ENCODE data around the gene GFRA1. TPM values are rescaled to one million over a fixed set of nuclear protein-coding genes. Genes with fewer than 3 reads are reported as not detected.

The GFRA1 gene
- total RNA-seq, 2 experiments from 2014 or later, result not detected

DNA sequence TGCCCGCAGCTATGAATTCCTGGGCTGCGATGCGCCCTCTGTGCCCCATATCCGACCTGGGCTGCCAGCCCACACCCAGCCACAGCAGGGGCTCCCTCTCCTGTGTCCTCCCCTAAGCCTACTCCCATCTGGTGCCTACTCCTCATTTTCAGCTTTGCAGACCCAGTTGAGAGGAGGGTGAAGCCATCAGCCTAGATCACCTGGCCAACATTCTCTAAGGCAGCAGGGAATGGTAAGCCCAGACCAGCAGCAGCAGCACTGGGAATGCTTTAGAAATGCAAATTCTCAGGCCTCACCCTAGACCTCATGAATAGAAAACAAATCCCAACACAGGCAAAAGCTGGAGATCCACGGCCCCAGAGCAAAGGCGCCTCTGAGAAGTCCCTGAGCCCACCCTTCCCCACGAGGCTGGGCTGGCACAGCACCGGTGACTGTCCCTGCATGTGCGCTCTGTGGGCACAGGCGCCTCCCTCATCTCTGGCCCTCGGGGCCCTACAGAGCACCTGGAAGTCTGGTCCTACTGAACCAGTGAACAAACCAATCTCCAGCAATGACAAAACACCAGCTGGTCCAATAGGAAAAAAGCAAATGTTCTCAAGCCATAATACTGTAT, 161.4 kb downstream of the GFRA1 start:
- POLR2A ChIA-PET, result no interaction called here
- CTCF ChIA-PET, result no interaction called here

DNA sequence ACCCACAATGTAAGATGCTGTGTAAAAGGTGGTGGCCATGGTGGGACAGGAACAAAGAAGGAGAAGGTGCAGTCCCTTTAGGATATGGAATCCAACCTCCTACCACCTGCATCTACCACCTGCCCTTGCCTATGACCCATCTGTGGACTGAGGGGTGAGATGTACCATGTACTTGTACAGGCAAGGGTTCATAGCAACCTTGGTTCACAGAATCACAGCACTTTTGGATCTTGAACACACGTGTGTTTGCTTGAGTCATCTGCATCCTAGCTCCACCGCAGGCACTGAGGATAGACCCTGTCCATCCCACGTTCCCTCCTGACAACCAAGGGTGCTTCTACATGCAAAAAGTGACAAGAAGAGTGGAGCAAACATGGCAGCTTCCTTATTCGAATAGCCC, 162.3 kb downstream of the GFRA1 start:
- POLR2A ChIA-PET, result no interaction called here
- CTCF ChIA-PET, result no interaction called here

DNA sequence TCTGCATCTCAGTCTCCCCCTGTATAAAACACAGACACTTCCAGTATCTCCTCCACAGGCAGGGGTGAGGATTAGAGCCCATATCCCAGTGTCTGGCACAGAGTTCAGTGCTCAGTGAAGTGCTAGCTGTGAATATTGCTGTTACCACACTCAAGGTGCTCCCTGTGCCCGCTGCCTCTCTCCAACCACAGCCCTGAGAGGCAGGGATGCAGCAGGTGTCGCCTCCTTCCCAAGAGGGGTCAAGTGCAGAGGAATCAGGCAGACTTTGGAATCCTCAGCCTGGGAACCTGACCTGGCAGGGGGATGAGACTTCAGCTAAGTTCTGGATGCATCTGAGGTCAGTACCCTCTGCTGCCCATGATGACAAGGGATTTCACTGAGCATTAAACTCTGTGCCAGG, 163.1 kb downstream of the GFRA1 start:
- POLR2A ChIA-PET, result no interaction called here
- CTCF ChIA-PET, result no interaction called here

DNA sequence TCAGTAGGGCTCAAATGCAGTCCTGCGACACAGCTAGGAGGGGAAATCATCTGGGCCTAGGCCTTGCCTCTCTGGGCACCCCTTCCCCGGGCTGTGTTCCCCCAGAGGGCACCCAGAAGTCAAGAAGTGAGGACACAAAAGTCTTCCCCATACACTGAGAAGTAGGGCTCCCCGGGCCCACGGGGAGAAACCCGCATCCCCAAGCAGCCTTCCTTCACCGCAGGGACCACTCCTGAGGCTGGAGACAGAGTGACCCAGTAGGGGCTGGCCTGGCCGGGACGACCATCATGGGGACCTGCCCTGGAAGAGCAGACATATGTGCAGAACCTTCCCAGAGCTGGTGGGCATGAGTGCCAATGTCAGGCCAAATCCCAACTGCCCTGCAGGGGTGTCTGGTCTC, 163.5 kb downstream of the GFRA1 start:
- CTCF ChIA-PET, result no interaction called here
- POLR2A ChIA-PET, result no interaction called here

DNA sequence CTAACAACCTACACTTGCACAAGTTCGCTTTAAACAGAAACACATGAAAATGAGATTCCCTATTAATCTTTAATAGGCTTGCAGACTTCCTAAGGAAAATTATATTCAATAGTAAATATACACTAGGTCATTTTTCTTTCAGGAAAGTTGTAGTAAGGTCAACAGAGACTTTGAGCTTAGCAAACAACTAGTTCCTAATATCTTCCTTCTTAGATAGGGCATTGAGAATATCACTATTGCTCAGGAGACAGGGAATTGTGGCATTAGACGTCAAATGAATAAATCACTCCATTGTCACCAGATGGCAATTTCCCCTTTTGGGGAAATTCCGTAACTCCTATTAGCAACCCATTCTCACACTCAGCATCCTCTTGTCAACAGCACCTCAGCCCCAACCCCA, 164.9 kb downstream of the GFRA1 start:
- CTCF ChIA-PET, result no interaction called here
- POLR2A ChIA-PET, result no interaction called here

DNA sequence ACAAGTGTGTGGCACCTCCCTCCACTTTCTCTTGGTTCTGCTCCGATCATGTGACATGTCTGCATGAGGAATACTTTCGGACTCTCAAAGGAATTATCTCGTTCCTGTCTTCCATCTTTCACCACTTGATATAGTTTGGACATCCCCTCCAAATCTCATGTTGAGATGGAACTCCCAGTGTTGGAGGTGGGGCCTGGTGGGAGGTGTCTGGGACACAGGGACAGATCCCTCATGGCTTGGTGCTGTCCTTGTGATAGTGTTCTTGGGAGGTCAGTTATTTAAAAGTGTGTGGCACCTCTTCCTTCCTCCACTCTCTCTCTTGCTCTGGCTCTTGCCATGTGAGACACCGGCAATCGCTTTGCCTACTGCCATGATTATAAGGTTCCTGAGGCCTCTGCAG, 166.4 kb downstream of the GFRA1 start:
- ChIA-PET CTCF (no interaction called here), POLR2A (no interaction called here)

DNA sequence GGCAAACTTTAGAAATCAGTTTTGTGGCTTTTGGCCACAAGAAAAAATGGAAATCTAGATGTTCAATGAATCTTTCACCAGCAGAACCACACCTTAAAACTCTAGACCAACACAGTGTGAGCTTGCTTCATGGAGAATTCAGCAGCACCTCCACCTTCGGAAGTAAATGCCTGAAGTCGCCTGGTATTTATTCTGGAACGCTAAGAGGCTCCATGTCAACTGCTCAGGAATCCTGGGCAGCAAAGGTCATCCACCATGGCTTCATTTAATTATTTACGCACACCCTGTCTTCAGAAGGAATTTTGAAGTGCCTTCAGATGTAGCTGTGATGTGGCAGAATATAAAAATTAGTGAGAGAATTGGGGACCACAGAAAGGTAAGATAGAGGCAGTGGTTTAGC, 167.7 kb downstream of the GFRA1 start:
- POLR2A ChIA-PET, result no interaction called here
- CTCF ChIA-PET, result no interaction called here

DNA sequence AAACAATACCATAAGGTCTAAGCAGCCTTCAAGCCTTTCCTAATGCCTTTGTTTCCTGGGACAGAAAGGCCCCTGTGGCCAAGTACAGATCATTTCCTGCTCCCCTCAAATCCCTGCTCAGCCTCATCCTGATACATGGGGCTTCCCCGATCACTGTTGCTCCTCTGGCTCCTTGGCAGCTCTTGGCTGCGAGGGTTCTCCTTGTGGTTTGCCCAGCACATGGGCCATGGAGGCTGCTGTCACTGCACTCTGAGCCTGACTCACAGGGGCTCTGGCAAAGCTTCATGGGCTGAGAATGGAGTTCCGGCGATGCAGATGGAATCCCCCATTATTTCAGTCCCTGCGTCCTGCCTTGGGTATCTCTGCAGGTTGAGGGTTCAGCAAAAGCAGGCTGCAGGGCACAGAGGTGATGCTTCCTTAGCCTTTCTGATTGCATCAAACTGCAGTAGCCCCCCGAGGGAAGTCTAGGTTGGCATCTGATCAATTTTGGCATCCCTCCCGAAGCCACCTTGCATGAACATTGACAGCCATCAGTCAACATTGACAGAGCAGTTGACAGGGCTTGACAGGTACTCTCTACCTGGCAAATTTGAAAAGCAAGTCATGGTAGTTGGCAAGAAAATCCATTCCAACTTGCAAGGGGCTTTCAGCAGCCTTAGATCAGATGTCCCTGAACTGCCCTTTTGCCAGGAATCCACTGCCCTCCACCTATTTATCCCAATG, 168.6 kb downstream of the GFRA1 start:
- POLR2A ChIA-PET, result no interaction called here

DNA sequence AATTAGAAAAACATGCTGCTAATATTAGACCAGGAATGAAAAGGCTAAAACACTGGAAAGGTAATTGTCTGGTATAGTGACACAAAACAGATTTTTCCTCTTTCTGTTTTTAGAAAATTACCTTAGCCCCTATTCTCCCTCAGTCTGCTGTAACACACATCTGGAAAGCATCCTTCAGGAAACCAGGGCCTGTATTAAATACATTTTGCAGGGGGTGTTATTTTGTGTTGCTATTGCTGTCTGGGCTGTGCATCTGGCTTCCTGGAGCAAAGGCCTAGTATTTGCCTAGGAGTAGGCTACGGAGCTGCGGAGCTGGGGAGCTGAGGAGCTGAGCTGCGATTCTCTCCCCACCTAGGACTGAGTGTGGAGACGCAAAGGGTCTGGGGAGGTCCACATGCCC, 169.3 kb downstream of the GFRA1 start:
- ChIA-PET POLR2A (no interaction called here), CTCF (no interaction called here)

More for the DNA sequence above, 168.6 kb downstream of the GFRA1 start:
- CTCF ChIA-PET, result no interaction called here

DNA sequence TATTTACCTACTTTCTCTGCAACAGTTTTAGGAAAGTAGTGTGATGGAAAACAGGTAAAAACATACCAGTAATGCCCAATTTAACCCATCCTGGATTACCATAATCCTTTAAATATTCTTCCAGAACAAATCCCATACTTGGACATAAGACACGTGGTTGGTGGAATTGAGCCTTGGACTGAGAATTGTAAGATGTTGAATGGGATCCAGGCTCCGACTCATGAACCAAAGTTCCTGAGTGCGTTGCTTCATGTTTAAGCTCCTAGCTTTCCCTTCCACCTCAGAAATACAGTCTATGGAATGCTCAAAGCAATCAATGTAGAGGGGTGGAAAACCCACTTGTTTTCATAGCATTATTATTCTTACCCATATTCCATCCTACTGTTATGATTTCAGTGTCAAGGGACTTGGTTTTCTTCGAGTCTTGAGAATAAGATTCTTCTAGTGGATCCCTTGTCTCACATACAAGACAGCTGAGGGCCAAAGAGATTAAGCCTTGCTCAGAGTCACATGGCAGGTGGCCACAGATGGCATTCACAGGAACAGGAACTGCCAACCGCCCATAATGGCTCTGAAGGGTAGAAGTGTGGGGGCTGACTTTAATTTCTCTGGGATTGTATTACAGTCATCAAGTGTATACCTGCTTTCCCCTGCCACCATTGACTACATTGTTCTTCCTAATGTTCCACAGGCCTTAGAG, 171.2 kb downstream of the GFRA1 start:
- ChIA-PET CTCF (no interaction called here), POLR2A (no interaction called here)

DNA sequence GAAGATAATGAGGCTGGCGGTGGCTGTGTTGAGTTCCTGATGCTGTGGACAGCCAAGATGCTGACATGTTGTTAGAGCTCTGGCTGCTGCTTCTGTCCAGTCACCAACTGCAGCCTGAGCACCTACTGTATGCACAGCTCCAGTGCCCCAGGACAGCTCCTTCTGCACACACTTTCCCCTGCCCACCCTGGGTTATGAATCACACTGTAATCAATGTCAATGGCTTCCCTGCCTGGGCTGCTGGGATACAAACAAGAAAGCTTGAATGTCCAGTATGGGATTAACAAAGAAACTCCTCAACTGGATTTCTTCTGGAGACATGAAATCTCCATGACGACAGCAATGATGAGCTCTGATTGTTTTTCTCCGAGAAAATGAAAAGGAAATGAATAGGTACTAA, 172.0 kb downstream of the GFRA1 start:
- POLR2A ChIA-PET, result no interaction called here
- CTCF ChIA-PET, result no interaction called here

DNA sequence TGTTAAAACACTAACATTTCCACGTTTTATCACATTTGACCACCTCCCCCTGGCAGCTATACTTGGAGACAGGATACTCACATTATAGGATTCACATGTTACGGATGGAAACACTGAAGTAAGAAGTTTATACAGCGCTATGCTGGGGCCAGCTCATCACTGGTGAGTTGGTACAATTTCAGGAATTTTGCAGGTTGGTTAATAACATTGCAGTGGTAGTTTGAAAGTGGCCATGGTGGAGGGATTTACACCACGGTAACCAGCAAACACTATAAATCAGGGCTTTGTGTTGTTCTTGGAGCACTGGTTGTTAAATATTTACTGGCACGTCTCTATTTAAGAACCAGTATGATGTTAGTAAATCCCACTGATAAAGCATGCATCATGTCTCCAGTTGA, 174.0 kb downstream of the GFRA1 start:
- POLR2A ChIA-PET, result no interaction called here
- CTCF ChIA-PET, result no interaction called here

DNA sequence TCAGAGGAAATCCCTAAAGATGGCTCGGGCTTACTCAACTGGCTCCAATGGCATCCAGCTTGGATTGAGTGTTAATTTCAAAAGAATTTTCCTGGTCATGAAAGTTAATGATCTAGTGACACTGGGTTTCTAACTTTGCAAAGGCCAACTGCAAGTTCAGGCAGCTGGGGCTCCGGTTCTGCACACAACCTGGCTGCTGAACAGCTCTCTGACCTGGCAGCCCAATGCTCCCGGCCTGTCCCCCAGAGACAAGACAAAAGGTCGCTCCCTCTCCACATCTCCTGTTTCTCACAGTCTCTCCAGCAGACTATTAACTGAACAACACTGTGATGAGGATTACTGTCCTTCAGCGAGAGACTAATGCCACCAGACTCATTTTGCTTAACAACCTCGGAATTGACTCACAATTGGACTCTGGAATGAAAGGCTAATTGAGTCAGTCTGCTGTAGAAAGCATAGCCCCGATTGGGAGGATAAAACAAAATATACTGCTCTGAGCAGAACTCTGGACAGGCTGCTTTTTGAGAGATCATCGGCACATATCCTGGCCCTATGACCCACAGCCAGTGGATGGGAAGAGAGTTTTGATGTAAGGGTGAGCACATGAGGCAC, 174.5 kb downstream of the GFRA1 start:
- ChIA-PET POLR2A (no interaction called here), CTCF (no interaction called here)

DNA sequence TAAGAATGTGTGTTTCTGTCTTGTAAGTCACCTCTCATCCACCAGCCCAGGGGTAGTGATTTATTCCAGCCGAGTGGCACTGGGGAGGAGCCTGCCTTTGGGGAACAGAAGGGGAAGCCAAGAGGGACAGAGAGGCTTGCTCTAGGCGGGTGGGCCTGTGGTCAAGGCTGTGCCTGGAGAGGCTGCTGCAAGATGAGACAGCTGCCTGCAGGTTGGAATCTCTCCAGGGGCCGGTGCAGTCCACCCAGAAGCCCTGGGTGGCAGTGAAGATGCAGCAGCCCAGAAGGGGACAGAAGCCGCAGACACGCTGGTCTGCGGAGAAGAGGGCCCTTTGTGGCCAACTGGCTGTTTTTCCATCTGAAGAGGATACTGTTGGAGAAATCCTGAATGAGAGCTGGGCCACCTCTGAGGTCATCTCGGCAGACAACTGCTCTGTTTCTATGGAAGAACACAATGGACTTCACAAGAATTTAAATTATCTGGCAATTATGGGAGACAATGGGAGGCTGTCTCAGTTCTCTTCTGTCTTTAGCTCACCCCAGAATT, 175.7 kb downstream of the GFRA1 start:
- POLR2A ChIA-PET, result no interaction called here

DNA sequence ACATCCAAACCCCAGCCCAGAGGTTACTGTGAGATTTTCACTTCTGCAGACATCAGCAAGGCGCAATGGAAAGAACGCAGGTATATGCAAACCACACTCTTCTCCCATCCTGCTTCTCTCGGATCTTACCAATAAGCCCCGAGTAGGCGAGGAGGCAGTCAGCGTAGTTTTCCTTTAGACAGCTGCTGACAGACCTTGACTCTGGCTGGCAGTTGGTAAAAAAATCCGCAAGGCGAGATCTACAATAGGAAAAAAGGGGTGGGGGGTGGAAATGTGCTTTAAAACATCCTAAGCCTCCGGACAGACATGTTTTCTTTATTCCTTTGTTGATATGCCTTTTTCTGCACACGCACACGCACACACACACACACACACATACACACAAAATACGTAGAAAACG, 176.5 kb downstream of the GFRA1 start:
- ChIA-PET POLR2A (no interaction called here), CTCF (no interaction called here)

More for the DNA sequence above, 175.7 kb downstream of the GFRA1 start:
- CTCF ChIA-PET, result no interaction called here

DNA sequence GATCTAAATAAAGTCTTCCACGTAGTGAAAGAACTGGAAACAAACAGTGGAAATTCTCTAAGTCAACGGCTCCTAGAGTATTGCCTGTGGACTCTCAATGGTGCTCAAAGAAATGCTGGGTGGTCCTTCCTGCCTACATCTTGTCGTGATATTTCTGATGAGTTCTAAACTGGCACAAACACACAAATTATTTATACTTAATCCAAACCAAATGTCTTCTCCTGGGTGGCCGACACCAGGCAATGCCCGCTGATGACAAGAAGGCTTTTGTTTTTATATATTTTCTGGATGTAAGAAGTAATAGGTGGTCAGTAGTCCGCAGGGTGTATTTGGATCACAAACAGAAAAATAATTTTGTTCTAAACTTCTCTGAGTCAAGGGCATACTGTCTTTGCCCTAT, 178.7 kb downstream of the GFRA1 start:
- ChIA-PET POLR2A (no interaction called here), CTCF (no interaction called here)

DNA sequence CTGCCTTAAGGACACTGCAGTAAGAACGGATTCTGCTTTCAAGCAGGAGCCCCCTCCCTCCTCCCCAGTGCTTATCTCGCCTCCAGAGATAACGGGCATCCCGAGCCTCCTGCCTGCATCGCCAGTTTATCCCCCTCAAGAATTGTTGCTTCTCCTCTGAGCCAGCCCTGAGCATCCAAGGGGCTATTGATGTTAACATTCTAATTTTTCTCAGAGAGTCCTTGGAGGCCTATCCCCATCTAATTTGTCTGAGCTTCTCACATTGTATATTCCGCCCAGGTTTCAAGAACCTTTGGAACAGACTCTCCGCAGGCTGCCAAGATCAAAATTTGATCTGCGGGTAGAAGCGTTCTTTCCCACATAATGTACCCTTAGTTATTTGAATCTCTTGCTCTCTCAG, 180.0 kb downstream of the GFRA1 start:
- POLR2A ChIA-PET, result no interaction called here
- CTCF ChIA-PET, result no interaction called here

DNA sequence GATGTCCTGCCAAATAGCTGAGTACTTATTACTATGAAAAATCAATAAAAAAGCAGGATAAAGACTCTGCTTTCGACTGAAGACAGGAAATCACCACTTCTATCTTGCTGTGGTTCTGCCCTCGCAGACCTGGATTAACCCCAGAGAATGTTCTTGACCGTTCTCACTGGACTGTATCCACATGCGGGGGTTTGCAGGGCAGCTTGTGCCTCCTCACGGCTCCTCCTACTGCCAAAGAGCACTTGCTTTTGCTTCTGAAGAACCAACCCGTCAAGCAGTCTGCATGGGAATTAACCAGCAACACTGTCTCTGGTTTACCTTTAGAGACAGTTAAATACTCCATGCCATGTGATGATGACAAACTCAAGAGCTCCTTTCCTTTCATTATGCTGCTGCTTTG, 184.0 kb downstream of the GFRA1 start:
- POLR2A ChIA-PET, result no interaction called here
- CTCF ChIA-PET, result no interaction called here

DNA sequence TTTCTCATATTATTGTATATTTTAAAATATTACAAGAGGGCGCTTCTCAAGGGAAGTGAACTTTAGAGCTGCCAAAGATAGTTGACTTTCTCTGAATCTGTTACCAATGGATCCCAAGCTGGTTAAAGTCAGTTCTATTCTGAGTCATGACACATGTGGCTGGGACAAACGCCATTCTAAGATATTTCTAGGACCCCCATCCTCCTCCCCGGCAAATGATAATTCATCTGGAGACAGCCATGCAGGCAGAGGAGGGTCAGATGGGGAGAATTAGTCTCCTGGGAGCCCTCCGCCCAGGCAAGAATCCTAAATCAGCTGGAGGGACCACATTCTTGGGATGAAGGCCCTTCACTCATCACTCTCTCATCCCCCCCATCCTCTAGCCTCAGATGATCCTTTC, 187.7 kb downstream of the GFRA1 start:
- ChIA-PET CTCF (interaction anchor here (0.7 kb wide), 1 partner anchor 36 kb away, joined by 3 read pairs; no protein-coding TSS in a partner anchor), POLR2A (no interaction called here)

DNA sequence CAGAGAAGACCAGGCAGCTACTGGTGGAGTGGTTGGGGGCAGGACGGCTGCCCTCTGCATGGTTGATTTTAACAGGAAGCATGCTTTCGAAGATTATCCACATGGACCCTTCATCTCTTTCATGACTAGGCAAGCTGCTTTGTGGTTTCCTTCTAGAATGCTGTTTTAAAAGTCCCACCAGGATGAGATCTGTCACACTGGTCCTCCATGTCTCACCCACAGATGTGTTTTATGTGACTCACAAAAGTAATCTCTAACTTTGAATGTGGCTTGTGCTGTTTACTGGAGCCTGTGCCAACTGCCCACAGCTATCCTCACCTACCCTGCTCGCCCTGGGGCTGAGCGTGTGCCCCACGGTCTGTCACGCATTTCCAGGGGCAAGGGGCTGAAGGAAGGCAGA, 188.8 kb downstream of the GFRA1 start:
- POLR2A ChIA-PET, result no interaction called here
- CTCF ChIA-PET, result no interaction called here

DNA sequence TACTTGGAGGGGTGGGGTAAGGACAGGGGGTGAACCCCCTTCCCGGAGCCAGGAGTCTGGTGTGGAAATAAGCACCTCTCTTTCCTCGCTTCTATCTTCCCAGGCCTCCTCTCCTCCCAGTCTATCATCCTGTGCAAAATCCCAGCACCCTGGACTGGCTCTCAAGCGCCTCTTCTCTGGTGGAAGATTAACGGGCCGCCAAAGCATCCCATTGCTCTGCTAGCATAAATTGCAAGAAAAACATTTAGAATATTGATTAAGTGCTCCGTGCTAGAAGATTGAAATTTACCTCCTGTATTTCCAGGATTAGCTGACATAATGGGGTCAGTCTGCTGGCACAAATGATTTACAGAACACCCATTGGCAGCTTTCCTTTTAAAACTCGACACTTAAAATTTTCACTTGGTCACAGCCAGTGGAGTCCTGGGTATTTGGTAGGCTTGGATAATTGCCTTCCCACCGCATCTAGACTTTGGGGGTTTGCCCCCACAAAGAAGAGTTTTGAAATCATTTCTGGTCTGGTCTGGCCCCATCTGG, 189.7 kb downstream of the GFRA1 start:
- POLR2A ChIA-PET, result no interaction called here
- CTCF ChIA-PET, result no interaction called here

All from activated CD8-positive, alpha-beta memory T cell treated with anti-CD3 and anti-CD28 coated beads for 36 hours (primary cell).